Neural crest cell (in vitro differentiated cells): ENCODE data around the gene FAM219A. TPM values are rescaled to one million over a fixed set of nuclear protein-coding genes. Genes with fewer than 3 reads are reported as not detected.

Experiments used
- DNase-seq: peaks from one replicate; pipeline ENCODE4 v3.0.0; 2021; ENCODE audit warnings: low read depth, mixed read lengths, low spot score
- H3K27ac Mint-ChIP-seq: one replicate; pipeline ENCODE4 v1.8.0; 2021; ENCODE audit warnings: mild to moderate bottlenecking, mixed read lengths; ENCODE audit not compliant: unreplicated experiment
- H3K27me3 Mint-ChIP-seq: 2 replicates; pipeline ENCODE4 v1.8.0; 2021; ENCODE audit warnings: low read depth, mild to moderate bottlenecking, mixed read lengths
- H3K36me3 Mint-ChIP-seq: 2 replicates; pipeline ENCODE4 v1.8.0; 2021; ENCODE audit warnings: low read depth, mild to moderate bottlenecking, mixed read lengths
- H3K4me1 Mint-ChIP-seq: 2 replicates; pipeline ENCODE4 v1.8.0; 2021; ENCODE audit warnings: mixed read lengths
- H3K4me3 Mint-ChIP-seq: one replicate; pipeline ENCODE4 v1.8.0; 2021; ENCODE audit warnings: mild to moderate bottlenecking, mixed read lengths
- H3K9me3 Mint-ChIP-seq: 2 replicates; pipeline ENCODE4 v1.8.0; 2021; ENCODE audit warnings: mixed read lengths
- total RNA-seq: library from RNA; stranded (reverse); gene quantifications from 2 replicates; pipeline ENCODE4 v1.2.1, GENCODE V29; 2021
- TF ChIP-seq, protein P1 (sequence below): fragments of 200-600 bp; sonication (generic); conservative IDR thresholded peaks from 2 replicates; pipeline ENCODE4 v1.5.0; 2021; ENCODE audit warnings: antibody characterized with exemption, mild to moderate bottlenecking

Gene FAM219A
- total RNA-seq, 1 donor from 2014 or later, result 20.9 TPM

DNA sequence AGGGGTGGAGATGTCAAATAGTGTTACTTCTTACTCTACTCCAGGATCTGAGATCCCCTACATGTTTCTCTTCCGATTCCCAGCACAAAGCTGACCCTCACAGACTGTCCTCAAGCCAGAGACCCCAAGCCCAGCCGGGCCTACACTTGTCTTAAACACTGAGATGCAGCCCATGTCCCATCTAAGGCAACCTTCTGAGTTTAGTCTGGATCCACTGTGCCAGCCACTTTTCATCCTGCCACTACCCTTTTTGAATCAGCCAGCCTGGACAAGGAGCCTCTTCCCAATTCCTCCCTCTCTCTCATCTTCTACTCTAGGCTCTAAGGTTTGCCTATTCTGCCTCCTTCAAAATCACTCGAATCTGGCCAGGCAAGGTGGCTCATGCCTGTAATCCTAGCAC lies 75.5 kb downstream of the FAM219A start:
- no peaks in the 10 kb centered on the region for H3K9me3 Mint-ChIP-seq
- no peak for DNase-seq
- no peak overlapping the region for H3K4me3 Mint-ChIP-seq
- no peaks in the 10 kb centered on the region for H3K36me3 Mint-ChIP-seq
- peaks cover 15% of the 10 kb centered on the region for H3K4me1 Mint-ChIP-seq
- TF ChIP-seq, protein P1, sequence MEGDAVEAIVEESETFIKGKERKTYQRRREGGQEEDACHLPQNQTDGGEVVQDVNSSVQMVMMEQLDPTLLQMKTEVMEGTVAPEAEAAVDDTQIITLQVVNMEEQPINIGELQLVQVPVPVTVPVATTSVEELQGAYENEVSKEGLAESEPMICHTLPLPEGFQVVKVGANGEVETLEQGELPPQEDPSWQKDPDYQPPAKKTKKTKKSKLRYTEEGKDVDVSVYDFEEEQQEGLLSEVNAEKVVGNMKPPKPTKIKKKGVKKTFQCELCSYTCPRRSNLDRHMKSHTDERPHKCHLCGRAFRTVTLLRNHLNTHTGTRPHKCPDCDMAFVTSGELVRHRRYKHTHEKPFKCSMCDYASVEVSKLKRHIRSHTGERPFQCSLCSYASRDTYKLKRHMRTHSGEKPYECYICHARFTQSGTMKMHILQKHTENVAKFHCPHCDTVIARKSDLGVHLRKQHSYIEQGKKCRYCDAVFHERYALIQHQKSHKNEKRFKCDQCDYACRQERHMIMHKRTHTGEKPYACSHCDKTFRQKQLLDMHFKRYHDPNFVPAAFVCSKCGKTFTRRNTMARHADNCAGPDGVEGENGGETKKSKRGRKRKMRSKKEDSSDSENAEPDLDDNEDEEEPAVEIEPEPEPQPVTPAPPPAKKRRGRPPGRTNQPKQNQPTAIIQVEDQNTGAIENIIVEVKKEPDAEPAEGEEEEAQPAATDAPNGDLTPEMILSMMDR, result no peak
- no peak overlapping the region for H3K27ac Mint-ChIP-seq
- peaks cover 77% of the 10 kb centered on the region for H3K27me3 Mint-ChIP-seq

DNA sequence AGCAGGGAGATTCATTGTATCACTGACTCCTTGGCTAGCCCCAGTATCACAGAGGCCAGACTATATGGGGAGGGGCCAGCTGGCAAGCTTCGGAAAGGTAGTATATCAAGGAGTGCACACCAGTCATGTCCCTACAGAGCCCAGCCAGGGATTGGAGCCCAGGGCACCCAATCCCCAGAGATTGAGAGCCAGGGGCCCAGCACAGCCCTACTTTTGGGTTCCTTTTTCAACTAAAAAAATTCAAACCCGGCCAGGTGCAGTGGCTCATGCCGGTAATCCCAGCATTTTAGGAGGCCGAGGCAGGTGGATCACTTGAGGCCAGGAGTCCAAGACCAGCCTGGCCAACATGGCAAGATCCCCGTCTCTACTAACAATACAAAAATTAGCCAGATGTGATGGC lies 76.3 kb downstream of the FAM219A start:
- DNase-seq, result no peak
- Mint-ChIP-seq H3K27me3 (peaks cover 77% of the 10 kb centered on the region), H3K4me3 (peak overlapping the region; percentile 80), H3K4me1 (peaks cover 17% of the 10 kb centered on the region), H3K9me3 (no peaks in the 10 kb centered on the region), H3K36me3 (no peaks in the 10 kb centered on the region), H3K27ac (no peak overlapping the region)
- TF ChIP-seq, protein P1, result no peak

DNA sequence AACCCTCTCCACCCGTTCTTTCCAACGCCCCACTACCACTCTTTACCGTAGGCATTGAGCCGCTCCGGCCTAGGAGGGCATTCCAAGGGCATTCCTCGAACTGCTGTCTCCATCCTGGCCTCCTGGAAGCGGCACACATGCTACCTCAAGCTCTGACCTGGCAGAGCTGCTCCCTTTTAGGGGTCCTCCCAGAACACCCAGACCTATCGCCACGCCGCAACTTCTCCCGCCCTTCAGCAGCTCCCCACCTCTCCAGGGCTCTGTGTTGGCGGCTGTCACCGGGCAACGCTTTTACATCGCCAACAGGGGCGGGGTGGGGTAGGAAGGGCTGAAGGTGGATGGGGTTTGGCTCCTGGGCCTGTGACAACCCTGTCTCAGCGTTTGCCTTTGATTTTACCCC lies 77.0 kb downstream of the FAM219A start:
- Mint-ChIP-seq H3K9me3 (no peaks in the 10 kb centered on the region), H3K4me1 (peaks cover 21% of the 10 kb centered on the region), H3K36me3 (no peaks in the 10 kb centered on the region), H3K27ac (no peak overlapping the region), H3K27me3 (peaks cover 82% of the 10 kb centered on the region), H3K4me3 (peak overlapping the region; percentile 80)
- TF ChIP-seq, protein P1, result no peak
- no peak for DNase-seq

DNA sequence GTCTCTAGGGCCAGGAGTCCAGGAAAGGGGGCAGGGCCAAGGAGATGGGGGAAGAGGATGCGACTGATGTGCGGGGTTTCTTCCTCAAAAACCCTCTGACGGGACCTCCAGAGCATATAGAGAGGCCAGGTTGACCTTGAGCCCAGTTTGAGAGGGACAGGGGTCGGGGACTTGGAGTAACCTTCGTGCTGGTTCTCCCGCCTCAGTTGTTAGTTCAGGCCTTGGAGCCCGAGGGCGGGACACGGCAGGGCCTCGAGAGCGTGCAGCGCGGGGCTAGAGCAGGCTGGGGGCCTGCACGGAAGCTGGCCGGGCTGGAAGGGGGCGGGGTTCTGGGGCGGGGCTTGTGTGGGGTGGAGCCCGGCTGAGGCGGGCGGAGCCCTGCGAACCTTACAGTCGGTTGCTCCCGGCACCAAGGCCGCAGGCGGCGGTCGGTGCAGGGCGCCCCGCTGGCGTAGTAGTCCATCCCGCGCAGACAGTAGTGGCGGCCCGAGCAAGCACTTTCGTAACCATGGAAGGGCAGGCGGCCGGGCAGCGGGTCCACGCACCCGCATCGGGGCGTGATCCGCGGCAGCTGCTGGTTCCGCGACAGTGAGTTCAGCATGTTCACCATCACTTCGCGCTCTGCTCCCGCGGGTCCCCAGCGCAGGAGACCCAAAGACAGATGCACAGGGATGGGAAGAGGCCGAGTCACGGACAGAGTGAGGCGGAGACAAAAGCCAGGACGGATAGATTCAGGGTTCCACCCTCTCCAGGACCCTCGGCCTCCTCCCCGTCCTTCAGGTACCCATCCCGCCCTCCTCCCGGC lies 77.7 kb downstream of the FAM219A start:
- Mint-ChIP-seq H3K4me1 (peaks cover 26% of the 10 kb centered on the region), H3K4me3 (peak overlapping the region; percentile 80), H3K36me3 (no peaks in the 10 kb centered on the region), H3K27me3 (peaks cover 84% of the 10 kb centered on the region), H3K9me3 (no peaks in the 10 kb centered on the region), H3K27ac (no peak overlapping the region)
- peak; percentile 62 for DNase-seq
- TF ChIP-seq, protein P1, result no peak

DNA sequence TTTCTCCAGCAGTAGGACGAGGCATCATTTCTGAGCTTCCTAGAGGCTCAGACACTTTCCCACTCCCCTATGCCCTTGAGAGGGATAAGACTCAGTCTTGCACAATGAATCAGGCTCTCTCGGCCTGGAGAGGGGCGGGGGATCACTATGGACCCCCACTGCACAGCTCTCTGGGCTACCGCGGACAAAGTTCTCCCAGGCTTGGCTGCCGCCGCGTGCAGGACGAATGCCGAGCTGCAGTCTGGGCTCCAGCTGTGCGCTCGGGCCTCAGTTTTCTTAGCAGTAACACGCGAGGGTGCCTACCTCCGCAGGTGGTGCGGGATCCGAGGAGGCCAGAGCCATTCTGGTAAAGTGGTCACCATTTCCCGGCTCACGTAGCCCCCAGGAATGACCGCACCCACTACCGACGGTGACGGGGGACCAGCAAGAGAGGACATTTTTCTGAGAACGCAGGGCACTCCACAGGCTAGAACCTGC lies 78.3 kb downstream of the FAM219A start:
- Mint-ChIP-seq H3K9me3 (no peaks in the 10 kb centered on the region), H3K27ac (no peak overlapping the region), H3K36me3 (no peaks in the 10 kb centered on the region), H3K4me3 (peak overlapping the region; percentile 80), H3K27me3 (peaks cover 88% of the 10 kb centered on the region), H3K4me1 (peaks cover 30% of the 10 kb centered on the region)
- TF ChIP-seq, protein P1, result no peak
- DNase-seq, result no peak
